Raji (cell line): Measurements from ENCODE around the gene TRDMT1.

Experiments used
- POLR2A ChIP-seq: IDR thresholded peaks from 2 replicates; pipeline ENCODE4 v1.6.1; 2011; ENCODE audit warnings: low read depth, low read length, control low read depth; ENCODE audit not compliant: insufficient read depth

TRDMT1 gene

GRCh38 chr10:17098012-17098411 is 103.5 kb downstream of the TRDMT1 start:
- TF ChIP-seq POLR2A, result no peak
